Fibroblast of the conjunctiva (primary cell): ENCODE measurements around the gene CD40.
"Not testable (repeated sequence)": the region's sequence is repeated elsewhere in the genome, so short reads cannot be mapped to it uniquely, and the experiment has no call there.

Experiments
- DNase-seq: peaks from one replicate; pipeline ENCODE4 v3.0.0-alpha.2; 2010; ENCODE audit warnings: low read depth

Gene CD40

GRCh38 chr20:46117704-46118467, at the start of gene CD40:
Gene CD40, plus strand, starts transcription at chr20:46118314. Its CDS starts 30 bp downstream, at chr20:46118344.
- peak; percentile 16 for DNase-seq

- no peak for DNase-seq
These were observed 47.8 kb upstream of the CD40 start for GRCh38 chr20:46070215-46070900.

- DNase-seq: no peak
These were observed 46.5 kb upstream of the CD40 start for GRCh38 chr20:46071573-46071972.

- no peak for DNase-seq
These were observed 45.1 kb upstream of the CD40 start for GRCh38 chr20:46073024-46073423.

GRCh38 chr20:46073443-46073842, 44.7 kb upstream of the CD40 start:
- DNase-seq: no peak

GRCh38 chr20:46074006-46074405, 44.1 kb upstream of the CD40 start:
- no peak for DNase-seq

GRCh38 chr20:46076806-46077205, 41.3 kb upstream of the CD40 start:
- no peak for DNase-seq

GRCh38 chr20:46077642-46078305, 40.3 kb upstream of the CD40 start:
- no peak for DNase-seq

- DNase-seq: no peak
These were observed 39.2 kb upstream of the CD40 start for GRCh38 chr20:46078954-46079353.

GRCh38 chr20:46081074-46081473, 37.0 kb upstream of the CD40 start:
- DNase-seq: no peak

- no peak for DNase-seq
These were observed 35.0 kb upstream of the CD40 start for GRCh38 chr20:46083101-46083500.

- no peak for DNase-seq
These were observed 34.5 kb upstream of the CD40 start for GRCh38 chr20:46083531-46084061.

GRCh38 chr20:46084805-46085178, 33.3 kb upstream of the CD40 start:
- DNase-seq: no peak

GRCh38 chr20:46085179-46085851, 32.8 kb upstream of the CD40 start:
- no peak for DNase-seq

GRCh38 chr20:46087161-46087560, 31.0 kb upstream of the CD40 start:
- DNase-seq: no peak

GRCh38 chr20:46088409-46089166, 29.5 kb upstream of the CD40 start:
- DNase-seq: no peak

GRCh38 chr20:46089167-46089416, 29.0 kb upstream of the CD40 start:
- DNase-seq: no peak

GRCh38 chr20:46089417-46090388, 28.4 kb upstream of the CD40 start, which contains the start of gene NCOA5:
Gene NCOA5, minus strand, starts transcription at chr20:46089962. Its CDS starts 10,538 bp downstream, at chr20:46079424.
- peak; percentile 91 for DNase-seq

- DNase-seq: not testable (repeated sequence)
These were observed 26.2 kb upstream of the CD40 start for GRCh38 chr20:46091622-46092535.
